ENCODE measurements around the gene ATG5. TPM values are rescaled to one million over a fixed set of nuclear protein-coding genes. Genes with fewer than 3 reads are reported as not detected.

Gene ATG5
- total and polyA plus RNA-seq, 9 of the 15 experiments (the other 6 are each of a cell fraction or from before 2014, with no cell fraction given): 29.0 to 80.0 (median 53.2) TPM

DNA sequence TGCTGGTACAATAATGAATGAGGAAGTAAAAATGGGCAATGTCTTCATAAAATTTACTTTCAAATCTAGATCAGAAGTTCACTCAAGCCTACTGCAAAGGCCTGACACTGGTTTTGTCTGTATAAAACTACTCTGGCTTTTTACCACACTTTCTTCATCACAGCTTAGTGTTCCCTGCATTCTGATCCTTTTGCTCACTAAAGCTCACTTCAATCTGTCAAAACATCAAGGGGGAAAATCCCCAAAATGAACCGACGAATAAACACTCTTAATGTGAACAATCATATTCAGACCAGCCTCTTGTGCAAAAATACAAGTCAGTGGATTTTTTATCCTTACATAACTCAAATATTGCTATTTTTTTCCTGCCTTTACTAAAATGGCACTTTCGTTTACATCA lies 140.9 kb downstream of the ATG5 start:
- intact Hi-C loops (cut with micrococcal nuclease): no loop called here
- BruUV-seq (replicated peaks): no TSS peak
- H3K4me2 ChIP-seq (ENCODE audit: insufficient read depth, low read length): no peak overlapping the region
- ChIA-PET POLR2A (no interaction called here), CTCF (ENCODE audit: low intra/inter-chr PET ratio) (no interaction called here)
- DNase-seq (ENCODE audit: extremely low read depth in 1 of 4, low spot score in 3 of 4) (no peak), ATAC-seq (no peak), FAIRE-seq (no peak)
- no peak overlapping the region for H3K9ac ChIP-seq (ENCODE audit: insufficient read depth in 1 of 2, low read depth in 2 of 2, low read length in 2 of 2)
- H2AFZ ChIP-seq (ENCODE audit: low read depth, low read length): no peak overlapping the region
- no peaks in the 10 kb centered on the region for H4K20me1 ChIP-seq (replicated peaks; ENCODE audit: control insufficient read depth, insufficient read depth, low read length)
- WGBS (ENCODE audit: insufficient coverage, low coverage, missing lambda C conversion rate): 97% methylated on average over 3 of the region's 3 CpGs
- peaks cover 10% of the 10 kb centered on the region; the same call in 2 of the 3 replicates for H3K36me3 ChIP-seq (ENCODE audit: control insufficient read depth, insufficient read depth, low read length)
- no peak overlapping the region for H3K27ac ChIP-seq (ENCODE audit: extremely low read depth, low read depth, low read length)
- H3K9me1 ChIP-seq (ENCODE audit: control insufficient read depth, insufficient read depth, low read length): no peaks in the 10 kb centered on the region
- H3K9me3 ChIP-seq (replicated peaks; ENCODE audit: control insufficient read depth, insufficient read depth, low read depth, low read length): no peaks in the 10 kb centered on the region
- no peaks in the 10 kb centered on the region for H3K79me2 ChIP-seq (ENCODE audit: control insufficient read depth, insufficient read depth, low read length)
- H3K27me3 ChIP-seq (ENCODE audit: control insufficient read depth in 2 of 2, insufficient read depth in 2 of 2, low read length in 2 of 2): no peaks in the 10 kb centered on the region
- in situ Hi-C loops (cut with MboI): no loop called here
- H3K4me1 ChIP-seq (replicated peaks in 1 of 2; ENCODE audit: control insufficient read depth in 2 of 2, insufficient read depth in 2 of 2, low read length in 2 of 2): no peaks in the 10 kb centered on the region
- no peak overlapping the region for H3K4me3 ChIP-seq
- TF ChIP-seq CHD4 (IDR thresholded peaks at IDR 0.05; ENCODE audit: insufficient read depth, insufficient replicate concordance, low read depth, low read length, poor library complexity, severe bottlenecking) (no peak), SMAD1 (IDR thresholded peaks at IDR 0.05; ENCODE audit: low read depth, low read length, partially characterized antibody) (no peak), TSC22D4 (tag; IDR thresholded peaks at IDR 0.05) (no peak), HOXB6 (CRISPR knock-in tag; IDR thresholded peaks at IDR 0.05; ENCODE audit: borderline replicate concordance) (no peak), ESRRA (IDR thresholded peaks at IDR 0.05; ENCODE audit: borderline replicate concordance, low read depth) (no peak), KDM1A (IDR thresholded peaks at IDR 0.05) (no peak), PML (IDR thresholded peaks at IDR 0.05; ENCODE audit: low read length) (no peak), ZNF583 (CRISPR knock-in tag; IDR thresholded peaks at IDR 0.05) (no peak), CBFA2T3 (IDR thresholded peaks at IDR 0.05) (no peak), MAFG (tag; conservative IDR thresholded peaks at IDR 0.05) (no peak), MCM2 (IDR thresholded peaks at IDR 0.05; ENCODE audit: low read depth) (no peak), SRSF1 (IDR thresholded peaks at IDR 0.05; ENCODE audit: low read depth, low read length) (no peak), ZBTB17 (CRISPR knock-in tag; IDR thresholded peaks at IDR 0.05) (no peak)
- TF ChIP-seq, protein P1, sequence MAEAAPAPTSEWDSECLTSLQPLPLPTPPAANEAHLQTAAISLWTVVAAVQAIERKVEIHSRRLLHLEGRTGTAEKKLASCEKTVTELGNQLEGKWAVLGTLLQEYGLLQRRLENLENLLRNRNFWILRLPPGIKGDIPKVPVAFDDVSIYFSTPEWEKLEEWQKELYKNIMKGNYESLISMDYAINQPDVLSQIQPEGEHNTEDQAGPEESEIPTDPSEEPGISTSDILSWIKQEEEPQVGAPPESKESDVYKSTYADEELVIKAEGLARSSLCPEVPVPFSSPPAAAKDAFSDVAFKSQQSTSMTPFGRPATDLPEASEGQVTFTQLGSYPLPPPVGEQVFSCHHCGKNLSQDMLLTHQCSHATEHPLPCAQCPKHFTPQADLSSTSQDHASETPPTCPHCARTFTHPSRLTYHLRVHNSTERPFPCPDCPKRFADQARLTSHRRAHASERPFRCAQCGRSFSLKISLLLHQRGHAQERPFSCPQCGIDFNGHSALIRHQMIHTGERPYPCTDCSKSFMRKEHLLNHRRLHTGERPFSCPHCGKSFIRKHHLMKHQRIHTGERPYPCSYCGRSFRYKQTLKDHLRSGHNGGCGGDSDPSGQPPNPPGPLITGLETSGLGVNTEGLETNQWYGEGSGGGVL (CRISPR knock-in tag; IDR thresholded peaks at IDR 0.05): no peak
- TF ChIP-seq, protein P2, sequence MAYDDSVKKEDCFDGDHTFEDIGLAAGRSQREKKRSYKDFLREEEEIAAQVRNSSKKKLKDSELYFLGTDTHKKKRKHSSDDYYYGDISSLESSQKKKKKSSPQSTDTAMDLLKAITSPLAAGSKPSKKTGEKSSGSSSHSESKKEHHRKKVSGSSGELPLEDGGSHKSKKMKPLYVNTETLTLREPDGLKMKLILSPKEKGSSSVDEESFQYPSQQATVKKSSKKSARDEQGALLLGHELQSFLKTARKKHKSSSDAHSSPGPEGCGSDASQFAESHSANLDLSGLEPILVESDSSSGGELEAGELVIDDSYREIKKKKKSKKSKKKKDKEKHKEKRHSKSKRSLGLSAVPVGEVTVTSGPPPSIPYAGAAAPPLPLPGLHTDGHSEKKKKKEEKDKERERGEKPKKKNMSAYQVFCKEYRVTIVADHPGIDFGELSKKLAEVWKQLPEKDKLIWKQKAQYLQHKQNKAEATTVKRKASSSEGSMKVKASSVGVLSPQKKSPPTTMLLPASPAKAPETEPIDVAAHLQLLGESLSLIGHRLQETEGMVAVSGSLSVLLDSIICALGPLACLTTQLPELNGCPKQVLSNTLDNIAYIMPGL (CRISPR knock-in tag; IDR thresholded peaks at IDR 0.05): no peak
- TF ChIP-seq, protein P3, sequence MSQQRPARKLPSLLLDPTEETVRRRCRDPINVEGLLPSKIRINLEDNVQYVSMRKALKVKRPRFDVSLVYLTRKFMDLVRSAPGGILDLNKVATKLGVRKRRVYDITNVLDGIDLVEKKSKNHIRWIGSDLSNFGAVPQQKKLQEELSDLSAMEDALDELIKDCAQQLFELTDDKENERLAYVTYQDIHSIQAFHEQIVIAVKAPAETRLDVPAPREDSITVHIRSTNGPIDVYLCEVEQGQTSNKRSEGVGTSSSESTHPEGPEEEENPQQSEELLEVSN (IDR thresholded peaks at IDR 0.05; ENCODE audit: borderline replicate concordance in 1 of 2, extremely low read depth in 1 of 2, insufficient read depth in 1 of 2, insufficient read length in 1 of 2, low read depth in 1 of 2, low read length in 1 of 2, poor library complexity in 1 of 2, severe bottlenecking in 1 of 2): no peak
- TF ChIP-seq, protein P4, sequence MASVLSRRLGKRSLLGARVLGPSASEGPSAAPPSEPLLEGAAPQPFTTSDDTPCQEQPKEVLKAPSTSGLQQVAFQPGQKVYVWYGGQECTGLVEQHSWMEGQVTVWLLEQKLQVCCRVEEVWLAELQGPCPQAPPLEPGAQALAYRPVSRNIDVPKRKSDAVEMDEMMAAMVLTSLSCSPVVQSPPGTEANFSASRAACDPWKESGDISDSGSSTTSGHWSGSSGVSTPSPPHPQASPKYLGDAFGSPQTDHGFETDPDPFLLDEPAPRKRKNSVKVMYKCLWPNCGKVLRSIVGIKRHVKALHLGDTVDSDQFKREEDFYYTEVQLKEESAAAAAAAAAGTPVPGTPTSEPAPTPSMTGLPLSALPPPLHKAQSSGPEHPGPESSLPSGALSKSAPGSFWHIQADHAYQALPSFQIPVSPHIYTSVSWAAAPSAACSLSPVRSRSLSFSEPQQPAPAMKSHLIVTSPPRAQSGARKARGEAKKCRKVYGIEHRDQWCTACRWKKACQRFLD (CRISPR knock-in tag; IDR thresholded peaks at IDR 0.05): no peak
- TF ChIP-seq, protein P5, sequence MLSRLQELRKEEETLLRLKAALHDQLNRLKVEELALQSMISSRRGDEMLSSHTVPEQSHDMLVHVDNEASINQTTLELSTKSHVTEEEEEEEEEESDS (CRISPR knock-in tag; IDR thresholded peaks at IDR 0.05): no peak

Measured in K562 (cell line).